Stimulated activated CD4-positive, alpha-beta T cell treated with anti-CD3 and anti-CD28 coated beads, Interleukin-2, amount 100 ng/mL, for 48 hours (primary cell): ENCODE results near the gene ICAM3.

Experiments used
- DNase-seq, 2 donors: peaks; one replicate each; pipeline ENCODE4 v3.0.0-alpha.2; 2020

Gene ICAM3

DNA sequence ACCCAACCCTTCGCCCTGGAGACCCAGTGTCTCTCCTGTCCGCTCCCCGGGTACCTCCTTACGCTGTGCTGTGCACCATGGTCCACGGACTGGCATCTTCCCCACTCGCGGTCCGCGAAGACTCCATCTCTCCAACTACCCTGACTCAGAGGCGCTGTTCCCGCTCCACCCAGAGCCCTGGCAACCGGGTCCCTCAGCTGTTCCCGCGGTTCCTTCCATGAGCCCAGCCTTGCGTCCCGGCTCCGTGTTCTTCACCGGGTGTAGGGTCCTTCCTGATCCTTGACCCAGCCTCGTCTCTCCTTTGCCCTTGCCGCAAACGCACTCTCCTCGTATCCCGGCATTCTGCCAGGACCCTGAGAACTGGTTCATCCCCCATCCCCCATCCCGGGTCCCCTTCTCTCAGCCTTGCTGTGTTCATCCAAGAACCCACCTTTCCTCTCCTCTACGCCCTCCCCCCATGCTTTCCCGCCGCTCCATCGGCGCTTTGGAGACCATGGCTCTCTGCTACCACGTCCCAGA, 49.0 kb downstream of the ICAM3 start:
- no peak for DNase-seq

DNA sequence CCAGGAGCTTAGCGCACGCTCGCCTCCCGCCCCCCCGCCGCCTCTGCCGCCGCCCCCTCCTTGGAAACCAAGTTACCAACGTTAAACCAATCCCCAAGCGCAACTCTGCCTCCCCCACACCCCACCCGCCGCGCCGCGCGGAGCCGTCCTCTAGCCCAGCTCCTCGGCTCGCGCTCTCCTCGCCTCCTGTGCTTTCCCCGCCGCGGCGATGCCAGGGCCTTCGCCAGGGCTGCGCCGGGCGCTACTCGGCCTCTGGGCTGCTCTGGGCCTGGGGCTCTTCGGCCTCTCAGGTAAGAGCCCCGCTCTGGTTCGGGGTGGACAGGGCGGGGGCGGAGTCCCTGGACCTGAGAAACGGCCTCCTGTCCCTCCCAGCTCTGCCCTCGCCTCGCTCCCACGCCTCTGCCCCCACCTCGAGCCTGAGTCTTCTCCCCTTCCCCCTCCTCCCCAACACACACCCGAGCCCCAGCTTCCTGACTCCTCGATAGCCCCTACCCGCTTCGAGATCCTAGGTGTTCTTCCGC, 49.5 kb downstream of the ICAM3 start, which contains the start of gene ICAM5:
ICAM5 (plus strand) TSS at position 117 of the 521 bp plus-strand sequence; CDS start at position 209, 92 bp downstream.
- no peak for DNase-seq

DNA sequence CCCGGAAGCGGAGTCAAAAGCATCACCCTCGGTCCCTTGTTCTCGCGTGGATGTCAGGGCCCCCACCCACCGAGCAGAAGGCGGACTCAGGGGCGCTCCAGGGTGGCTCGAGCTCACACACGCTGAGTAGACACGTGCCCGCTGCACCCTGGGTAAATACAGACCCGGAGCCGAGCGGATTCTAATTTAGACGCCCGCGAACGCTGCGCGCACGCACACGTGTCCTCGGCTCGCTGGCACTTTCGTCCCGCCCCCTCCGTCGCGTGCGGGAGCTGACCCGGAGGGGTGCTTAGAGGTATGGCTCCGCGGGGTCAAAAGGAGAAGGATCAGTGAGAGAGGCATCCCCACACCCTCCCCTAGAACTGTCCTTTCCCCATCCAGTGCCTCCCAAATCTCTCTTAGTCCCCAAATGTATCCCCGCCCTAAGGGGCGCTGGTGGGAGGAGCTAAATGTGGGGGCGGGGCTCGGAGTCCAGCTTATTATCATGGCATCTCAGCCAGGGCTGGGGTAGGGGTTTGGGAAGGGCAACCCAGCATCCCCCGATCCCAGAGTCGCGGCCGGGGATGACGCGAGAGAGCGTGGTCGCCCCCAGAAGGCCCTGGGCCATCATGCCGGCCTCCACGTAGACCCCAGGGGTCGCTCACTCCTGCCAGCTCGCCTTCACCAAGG, 50.1 kb downstream of the ICAM3 start:
- peak; percentile 60 to 61 for DNase-seq

DNA sequence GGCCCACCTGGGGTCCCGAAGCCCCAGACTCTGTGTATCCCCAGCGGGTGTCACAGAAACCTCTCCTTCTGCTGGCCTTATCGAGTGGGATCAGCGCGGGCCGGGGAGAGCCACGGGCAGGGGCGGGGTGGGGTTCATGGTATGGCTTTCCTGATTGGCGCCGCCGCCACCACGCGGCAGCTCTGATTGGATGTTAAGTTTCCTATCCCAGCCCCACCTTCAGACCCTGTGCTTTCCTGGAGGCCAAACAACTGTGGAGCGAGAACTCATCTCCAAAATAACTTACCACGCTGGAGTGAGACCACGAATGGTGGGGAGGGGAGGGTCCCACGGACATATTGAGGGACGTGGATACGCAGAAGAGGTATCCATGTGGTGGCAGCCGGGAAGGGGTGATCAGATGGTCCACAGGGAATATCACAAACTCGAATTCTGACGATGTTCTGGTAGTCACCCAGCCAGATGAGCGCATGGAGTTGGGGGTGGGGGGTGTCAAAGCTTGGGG, 50.7 kb downstream of the ICAM3 start:
- DNase-seq = peak in 1 of 2 donors; percentile 41

DNA sequence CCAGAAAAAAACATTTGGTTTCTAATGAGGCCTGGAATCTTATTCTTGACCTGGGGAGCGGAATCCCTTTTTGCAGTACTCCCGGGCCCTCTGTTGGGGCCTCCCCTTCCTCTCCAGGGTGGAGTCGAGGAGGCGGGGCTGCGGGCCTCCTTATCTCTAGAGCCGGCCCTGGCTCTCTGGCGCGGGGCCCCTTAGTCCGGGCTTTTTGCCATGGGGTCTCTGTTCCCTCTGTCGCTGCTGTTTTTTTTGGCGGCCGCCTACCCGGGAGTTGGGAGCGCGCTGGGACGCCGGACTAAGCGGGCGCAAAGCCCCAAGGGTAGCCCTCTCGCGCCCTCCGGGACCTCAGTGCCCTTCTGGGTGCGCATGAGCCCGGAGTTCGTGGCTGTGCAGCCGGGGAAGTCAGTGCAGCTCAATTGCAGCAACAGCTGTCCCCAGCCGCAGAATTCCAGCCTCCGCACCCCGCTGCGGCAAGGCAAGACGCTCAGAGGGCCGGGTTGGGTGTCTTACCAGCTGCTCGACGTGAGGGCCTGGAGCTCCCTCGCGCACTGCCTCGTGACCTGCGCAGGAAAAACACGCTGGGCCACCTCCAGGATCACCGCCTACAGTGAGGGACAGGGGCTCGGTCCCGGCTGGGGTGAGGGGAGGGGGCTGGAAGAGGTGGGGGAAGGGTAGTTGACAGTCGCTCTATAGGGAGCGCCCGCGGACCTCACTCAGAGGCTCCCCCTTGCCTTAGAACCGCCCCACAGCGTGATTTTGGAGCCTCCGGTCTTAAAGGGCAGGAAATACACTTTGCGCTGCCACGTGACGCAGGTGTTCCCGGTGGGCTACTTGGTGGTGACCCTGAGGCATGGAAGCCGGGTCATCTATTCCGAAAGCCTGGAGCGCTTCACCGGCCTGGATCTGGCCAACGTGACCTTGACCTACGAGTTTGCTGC, 52.4 kb downstream of the ICAM3 start, which contains the start of gene ICAM4:
ICAM4 (plus strand) TSS at position 153 of the 935 bp plus-strand sequence; CDS start at position 211, 58 bp downstream.
- no peak for DNase-seq

DNA sequence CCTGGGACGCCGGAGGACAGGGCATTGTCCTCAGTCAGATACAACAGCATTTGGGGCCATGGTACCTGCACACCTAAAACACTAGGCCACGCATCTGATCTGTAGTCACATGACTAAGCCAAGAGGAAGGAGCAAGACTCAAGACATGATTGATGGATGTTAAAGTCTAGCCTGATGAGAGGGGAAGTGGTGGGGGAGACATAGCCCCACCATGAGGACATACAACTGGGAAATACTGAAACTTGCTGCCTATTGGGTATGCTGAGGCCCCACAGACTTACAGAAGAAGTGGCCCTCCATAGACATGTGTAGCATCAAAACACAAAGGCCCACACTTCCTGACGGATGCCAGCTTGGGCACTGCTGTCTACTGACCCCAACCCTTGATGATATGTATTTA, 54.0 kb downstream of the ICAM3 start:
- no peak for DNase-seq

DNA sequence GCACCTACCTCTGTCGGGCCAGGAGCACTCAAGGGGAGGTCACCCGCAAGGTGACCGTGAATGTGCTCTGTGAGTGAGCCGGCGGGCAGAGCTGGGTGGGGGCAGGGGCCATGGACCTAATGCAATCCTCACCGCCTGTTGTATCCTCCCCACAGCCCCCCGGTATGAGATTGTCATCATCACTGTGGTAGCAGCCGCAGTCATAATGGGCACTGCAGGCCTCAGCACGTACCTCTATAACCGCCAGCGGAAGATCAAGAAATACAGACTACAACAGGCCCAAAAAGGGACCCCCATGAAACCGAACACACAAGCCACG, 54.5 kb downstream of the ICAM3 start:
- no peak for DNase-seq

DNA sequence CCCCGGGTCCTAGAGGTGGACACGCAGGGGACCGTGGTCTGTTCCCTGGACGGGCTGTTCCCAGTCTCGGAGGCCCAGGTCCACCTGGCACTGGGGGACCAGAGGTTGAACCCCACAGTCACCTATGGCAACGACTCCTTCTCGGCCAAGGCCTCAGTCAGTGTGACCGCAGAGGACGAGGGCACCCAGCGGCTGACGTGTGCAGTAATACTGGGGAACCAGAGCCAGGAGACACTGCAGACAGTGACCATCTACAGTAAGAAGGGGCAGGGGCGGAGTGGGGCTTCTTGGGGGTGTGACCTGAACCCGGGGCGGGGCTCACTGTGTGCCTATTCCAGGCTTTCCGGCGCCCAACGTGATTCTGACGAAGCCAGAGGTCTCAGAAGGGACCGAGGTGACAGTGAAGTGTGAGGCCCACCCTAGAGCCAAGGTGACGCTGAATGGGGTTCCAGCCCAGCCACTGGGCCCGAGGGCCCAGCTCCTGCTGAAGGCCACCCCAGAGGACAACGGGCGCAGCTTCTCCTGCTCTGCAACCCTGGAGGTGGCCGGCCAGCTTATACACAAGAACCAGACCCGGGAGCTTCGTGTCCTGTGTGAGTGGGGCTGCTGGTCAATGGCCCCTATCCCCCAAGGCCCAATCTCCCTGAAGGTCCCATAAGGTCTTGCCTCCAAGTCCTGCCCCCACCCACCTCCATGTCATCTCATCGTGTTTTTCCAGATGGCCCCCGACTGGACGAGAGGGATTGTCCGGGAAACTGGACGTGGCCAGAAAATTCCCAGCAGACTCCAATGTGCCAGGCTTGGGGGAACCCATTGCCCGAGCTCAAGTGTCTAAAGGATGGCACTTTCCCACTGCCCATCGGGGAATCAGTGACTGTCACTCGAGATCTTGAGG, 55.1 kb downstream of the ICAM3 start:
- no peak for DNase-seq
